Adrenal gland (tissue), 12 donors: ENCODE measurements around the gene TNRC18. TPM values are rescaled to one million over a fixed set of nuclear protein-coding genes. Genes with fewer than 3 reads are reported as not detected.

ENCODE experiments used
- DNase-seq, 7 donors: peaks; one replicate each; pipeline ENCODE4 v3.0.0-alpha.2; 2019 to 2020
- H3K27ac ChIP-seq, 5 donors: fragments of 200-600 bp; sonication (generic) in 4 of 5; 1 replicate in 3 of 5; 2 replicates in 2 of 5; pipeline versions ENCODE4 v1.5.1 to v1.8.0; 2016 to 2020; ENCODE audit warnings: mild to moderate bottlenecking in 1 of 5
- H3K27me3 ChIP-seq: fragments of 200-600 bp; 2 replicates; pipeline ENCODE4 v1.8.0; 2021
- H3K36me3 ChIP-seq, 2 donors: fragments of 200-600 bp; replicated peaks in 1 of 2; 1 replicate in 1 of 2; 2 replicates in 1 of 2; pipeline versions ENCODE4 v1.5.1 to v1.8.0; 2018 to 2022
- H3K4me1 ChIP-seq, 2 donors: fragments of 200-600 bp; replicated peaks in 1 of 2; 1 replicate in 1 of 2; 2 replicates in 1 of 2; pipeline versions ENCODE4 v1.5.1 to v1.8.0; 2018 to 2021
- H3K4me3 ChIP-seq, 4 donors: fragments of 200-600 bp; sonication (generic) in 3 of 4; one replicate each; pipeline ENCODE4 v1.5.1; 2016 to 2018
- H3K9me3 ChIP-seq, 3 donors: fragments of 200-600 bp; sonication (generic) in 1 of 3; replicated peaks in 1 of 3; 1 replicate in 2 of 3; 2 replicates in 1 of 3; pipeline versions ENCODE4 v1.5.1 to v1.8.0; 2016 to 2021
- POLR2A ChIP-seq, 2 donors: fragments of 450-650 bp; IDR thresholded peaks; one replicate each; pipeline ENCODE4 v1.6.1; 2017; ENCODE audit warnings: antibody characterized with exemption in 2 of 2, mild to moderate bottlenecking in 2 of 2, moderate library complexity in 1 of 2
- WGBS, 4 donors: extraction: QIAGEN DNeasy Blood & Tissue Kit in 2 of 4; methylation state at CpG; one replicate each; pipeline versions ENCODE4 v1.1.5 to v1.1.7; 2013 to 2017; 5-methylcytosine and 5-hydroxymethylcytosine counted together
- intact Hi-C, 2 donors: fragments of 100-400 bp; cut with DNase I; formaldehyde crosslinking; loops; one replicate each; pipeline versions ENCODE4 v1.14.1 to v1.15.0; 2022 to 2023
- polyA plus RNA-seq, 3 donors: library from polyadenylated mRNA; stranded (reverse); fragments of 200-250 nt in 2 of 3; fragments of 350-450 nt in 1 of 3; fragmentation: Illumina TruSeq in 1 of 3; extraction: RNeasy Lipid Tissue Mini Kit (QIAGEN cat#74804) in 1 of 3; gene quantifications; one replicate each; pipeline ENCODE4 v1.2.3, GENCODE V29; 2013 to 2014
- total RNA-seq, 9 donors: library from RNA; depleted of rRNA in 4 of 9; stranded (reverse); fragments of >200 nt in 4 of 9; fragments of 120-200 nt in 1 of 9; fragmentation: NEBNext Ultra II Directional in 1 of 9; extraction: Animal tissue kit (Norgen Biotek cat#: 25700) in 1 of 9; gene quantifications; one replicate each; pipeline versions ENCODE4 v1.1.0 to v1.2.4, GENCODE V29; 2013 to 2023
- TF ChIP-seq, protein P1 (sequence below), 6 experiments: fragments of 450-650 bp in 4 of 6; fragments of 200-600 bp in 2 of 6; sonication (generic) in 1 of 6; IDR thresholded peaks; 1 replicate in 5 of 6; 2 replicates in 1 of 6; pipeline versions ENCODE4 v1.5.1 to v1.8.0; 2016 to 2021; ENCODE audit warnings: antibody characterized with exemption in 6 of 6, mild to moderate bottlenecking in 2 of 6, moderate library complexity in 1 of 6
- donor health status: healthy with polysubstance abuse.
- donor health status: Bipolar disorder and iron deficiency.
- donor health status: DM: yes; HTN: yes; CAD: no.
- donor health status: DM: no; HTN: no; CAD: no.
- donor health status: DM: no; HTN: no; CAD: no.
- donor health status: DM: yes; HTN: yes; CAD: no.

TNRC18 gene
- total and polyA plus RNA-seq, 12 donors = 8.9 to 120 (median 55.4) TPM

DNA sequence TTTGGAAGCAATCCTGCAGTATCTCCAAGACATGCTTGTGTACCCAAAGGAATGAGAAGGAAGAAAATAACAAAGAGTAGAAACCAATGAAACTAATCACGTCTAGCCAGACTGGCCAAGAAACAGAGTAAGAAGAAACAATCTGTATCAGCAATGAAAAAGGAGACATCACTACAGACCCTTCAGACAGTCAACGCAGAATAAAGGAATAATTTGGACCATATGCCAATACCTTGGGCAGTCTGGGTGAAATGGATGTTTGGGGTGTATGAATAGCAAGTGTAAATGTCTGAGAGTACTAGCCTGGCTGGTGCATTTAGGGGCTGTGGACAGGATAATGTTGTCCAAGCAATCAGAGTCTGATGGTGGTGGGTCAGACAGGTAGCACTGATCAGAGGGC is 79.8 kb downstream of the TNRC18 start:
- WGBS, 4 donors = 95 to 96% (median 96%) methylated on average over 2 of the region's 2 CpGs
- intact Hi-C loops = no loop called here
- no peak for TF ChIP-seq POLR2A (IDR thresholded peaks at IDR 0.05)
- TF ChIP-seq, protein P1, sequence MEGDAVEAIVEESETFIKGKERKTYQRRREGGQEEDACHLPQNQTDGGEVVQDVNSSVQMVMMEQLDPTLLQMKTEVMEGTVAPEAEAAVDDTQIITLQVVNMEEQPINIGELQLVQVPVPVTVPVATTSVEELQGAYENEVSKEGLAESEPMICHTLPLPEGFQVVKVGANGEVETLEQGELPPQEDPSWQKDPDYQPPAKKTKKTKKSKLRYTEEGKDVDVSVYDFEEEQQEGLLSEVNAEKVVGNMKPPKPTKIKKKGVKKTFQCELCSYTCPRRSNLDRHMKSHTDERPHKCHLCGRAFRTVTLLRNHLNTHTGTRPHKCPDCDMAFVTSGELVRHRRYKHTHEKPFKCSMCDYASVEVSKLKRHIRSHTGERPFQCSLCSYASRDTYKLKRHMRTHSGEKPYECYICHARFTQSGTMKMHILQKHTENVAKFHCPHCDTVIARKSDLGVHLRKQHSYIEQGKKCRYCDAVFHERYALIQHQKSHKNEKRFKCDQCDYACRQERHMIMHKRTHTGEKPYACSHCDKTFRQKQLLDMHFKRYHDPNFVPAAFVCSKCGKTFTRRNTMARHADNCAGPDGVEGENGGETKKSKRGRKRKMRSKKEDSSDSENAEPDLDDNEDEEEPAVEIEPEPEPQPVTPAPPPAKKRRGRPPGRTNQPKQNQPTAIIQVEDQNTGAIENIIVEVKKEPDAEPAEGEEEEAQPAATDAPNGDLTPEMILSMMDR (IDR thresholded peaks at IDR 0.05) = no peak

DNA sequence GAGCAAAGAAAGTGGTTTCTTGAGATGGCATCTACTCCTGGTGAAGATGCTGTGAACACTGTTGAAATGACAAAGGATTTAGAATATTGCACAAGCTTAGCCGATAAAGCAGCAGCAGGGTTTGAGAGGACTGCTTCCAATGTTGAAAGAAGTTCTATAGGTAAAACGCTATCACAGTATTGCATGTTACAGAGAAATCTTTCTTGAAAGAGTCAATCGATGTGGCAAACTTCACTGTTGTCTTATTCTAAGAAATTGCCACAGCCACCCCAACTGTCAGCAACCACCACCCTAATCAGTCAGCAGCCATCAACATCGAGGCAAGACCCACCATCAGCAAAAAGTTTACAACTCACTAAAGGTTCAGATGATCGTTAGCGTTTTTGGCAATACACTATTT is 81.0 kb downstream of the TNRC18 start:
- TF ChIP-seq POLR2A (IDR thresholded peaks at IDR 0.05) = no peak
- TF ChIP-seq, protein P1 (IDR thresholded peaks at IDR 0.05) = no peak
- H3K27me3 ChIP-seq = no peaks in the 10 kb centered on the region
- H3K4me3 ChIP-seq = no peak overlapping the region
- no peak overlapping the region for H3K27ac ChIP-seq
- WGBS, 4 donors = 91 to 98% (median 98%) methylated on average over 6 of the region's 6 CpGs
- no peaks in the 10 kb centered on the region for H3K4me1 ChIP-seq
- intact Hi-C loops = no loop called here
- H3K9me3 ChIP-seq = peaks cover 0 to 9% (median 0%) of the 10 kb centered on the region in 3 donors
- H3K36me3 ChIP-seq = peaks cover 0 to 63% of the 10 kb centered on the region in 2 donors
- DNase-seq = no peak

More for the DNA sequence above, 79.8 kb downstream of the TNRC18 start:
- Histone ChIP-seq H3K27ac (no peak overlapping the region), H3K4me1 (no peaks in the 10 kb centered on the region), H3K9me3 (peaks cover 0 to 9% (median 0%) of the 10 kb centered on the region in 3 donors), H3K36me3 (peaks cover 0 to 63% of the 10 kb centered on the region in 2 donors), H3K4me3 (no peak overlapping the region), H3K27me3 (no peaks in the 10 kb centered on the region)
- DNase-seq = no peak

DNA sequence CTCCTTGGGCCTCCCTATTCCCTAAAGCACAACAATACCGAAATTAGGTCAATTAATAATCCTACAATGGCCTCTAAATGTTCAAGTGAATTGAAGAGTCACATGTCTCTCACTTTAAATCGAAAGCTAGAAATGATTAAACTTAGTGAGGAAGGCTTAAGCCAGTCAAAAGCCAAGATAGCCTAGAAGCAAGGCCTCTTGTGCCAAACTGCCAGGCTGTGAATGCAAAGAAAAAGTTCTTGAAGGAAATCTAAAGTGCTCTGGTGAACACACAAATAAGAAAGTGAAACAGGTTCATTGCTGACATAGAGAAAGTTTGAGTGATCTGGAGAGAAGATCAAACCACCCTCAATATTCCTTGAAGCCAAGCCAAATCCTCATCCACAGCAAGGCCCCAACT is 83.7 kb downstream of the TNRC18 start:
- Histone ChIP-seq H3K9me3 (peaks cover 0 to 16% (median 0%) of the 10 kb centered on the region in 3 donors), H3K4me1 (no peaks in the 10 kb centered on the region), H3K4me3 (no peak overlapping the region), H3K36me3 (peaks cover 0 to 55% of the 10 kb centered on the region in 2 donors), H3K27me3 (no peaks in the 10 kb centered on the region), H3K27ac (no peak overlapping the region)
- no peak for DNase-seq
- no peak for TF ChIP-seq POLR2A (IDR thresholded peaks at IDR 0.05)
- TF ChIP-seq, protein P1 (IDR thresholded peaks at IDR 0.05) = no peak
- intact Hi-C loops = no loop called here
- WGBS, 4 donors = 60 to 72% (median 66%) methylated on average over 2 of the region's 2 CpGs

DNA sequence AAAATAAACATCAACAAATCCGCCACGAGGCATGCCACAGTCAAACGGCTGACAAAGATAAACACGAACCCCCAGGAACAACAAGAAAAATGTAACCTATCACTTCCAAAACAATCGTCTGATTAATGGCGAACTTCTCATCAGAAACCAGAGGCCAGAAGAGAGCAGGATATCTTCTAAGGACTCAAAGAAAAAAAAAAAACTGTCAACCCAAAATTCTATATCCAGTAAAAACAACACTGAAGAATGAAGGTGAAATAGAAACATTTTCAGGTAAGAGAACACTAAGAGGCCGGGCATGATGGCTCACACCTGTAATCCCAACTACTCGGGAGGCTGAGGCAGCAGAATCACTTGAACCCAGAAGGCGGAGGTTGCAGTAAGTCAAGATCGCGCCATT is 86.6 kb downstream of the TNRC18 start:
- Histone ChIP-seq H3K27ac (no peak overlapping the region), H3K4me3 (no peak overlapping the region), H3K27me3 (no peaks in the 10 kb centered on the region), H3K36me3 (peaks cover 0 to 44% of the 10 kb centered on the region in 2 donors), H3K4me1 (no peaks in the 10 kb centered on the region), H3K9me3 (peaks cover 0 to 7% (median 0%) of the 10 kb centered on the region in 3 donors)
- no peak for DNase-seq
- 89 to 95% (median 93%) methylated on average over 11 of the region's 11 CpGs for WGBS, 4 donors
- intact Hi-C loops = no loop called here
- no peak for TF ChIP-seq POLR2A (IDR thresholded peaks at IDR 0.05)
- TF ChIP-seq, protein P1 (IDR thresholded peaks at IDR 0.05) = no peak
